Tibial artery (tissue), 4 donors: ENCODE measurements around the gene MAP2K5.

ENCODE experiments used
- DNase-seq, 2 donors: peaks; one replicate each; pipeline ENCODE4 v3.0.0-alpha.2; 2019
- H3K27ac ChIP-seq, 2 donors: fragments of 200-600 bp; sonication (generic) in 1 of 2; 1 replicate in 1 of 2; 2 replicates in 1 of 2; pipeline ENCODE4 v1.5.1; 2018 to 2019; ENCODE audit warnings: mild to moderate bottlenecking in 1 of 2
- H3K27me3 ChIP-seq, 2 donors: fragments of 200-600 bp; sonication (generic) in 1 of 2; one replicate each; pipeline versions ENCODE4 v1.5.1 to v1.6.0; 2016 to 2019
- H3K36me3 ChIP-seq, 3 donors: fragments of 200-600 bp; sonication (generic) in 2 of 3; one replicate each; pipeline ENCODE4 v1.5.1; 2016 to 2019; ENCODE audit warnings: mild to moderate bottlenecking in 2 of 3
- H3K4me1 ChIP-seq, 4 donors: fragments of 200-600 bp; sonication (generic) in 2 of 4; 1 replicate in 3 of 4; 2 replicates in 1 of 4; pipeline ENCODE4 v1.5.1; 2016 to 2019
- H3K4me3 ChIP-seq, 2 donors: fragments of 200-600 bp; sonication (generic) in 1 of 2; 1 replicate in 1 of 2; 2 replicates in 1 of 2; pipeline ENCODE4 v1.5.1; 2018 to 2019; ENCODE audit warnings: mild to moderate bottlenecking in 2 of 2
- H3K9me3 ChIP-seq, 3 donors: fragments of 200-600 bp; sonication (generic) in 1 of 3; one replicate each; pipeline ENCODE4 v1.5.1; 2016 to 2019
- intact Hi-C: fragments of 100-400 bp; cut with DNase I; formaldehyde crosslinking; loops from one replicate; pipeline ENCODE4 v1.15.0; 2023; ENCODE audit warnings: low total_unique reads
- TF ChIP-seq, protein P1 (sequence below), 2 experiments: fragments of 200-600 bp in 1 of 2; fragments of 450-650 bp in 1 of 2; IDR thresholded peaks; one replicate each; pipeline ENCODE4 v1.5.1; 2017 to 2019; ENCODE audit warnings: antibody characterized with exemption in 2 of 2, mild to moderate bottlenecking in 1 of 2, moderate library complexity in 1 of 2

Gene MAP2K5

DNA sequence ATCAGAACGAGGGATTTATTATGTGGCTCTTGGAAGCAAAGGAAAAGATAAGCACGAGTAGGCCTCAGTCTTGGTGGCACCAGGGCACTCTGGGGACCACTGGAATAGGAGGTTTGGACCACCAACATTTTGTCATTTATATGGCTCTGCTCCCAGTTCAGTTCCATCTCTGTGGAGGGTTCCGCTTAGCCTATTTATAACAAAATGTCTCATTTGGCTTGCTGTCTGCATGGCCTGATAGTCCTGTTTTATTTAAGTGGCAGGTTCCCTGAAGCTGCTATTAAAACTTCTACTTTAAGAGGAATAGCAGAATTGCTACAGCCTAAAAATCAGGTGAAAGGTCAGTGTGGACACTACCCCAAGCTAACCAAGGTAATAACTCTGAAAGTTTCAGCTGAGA is 27.2 kb downstream of the MAP2K5 start:
- intact Hi-C loops: no loop called here

DNA sequence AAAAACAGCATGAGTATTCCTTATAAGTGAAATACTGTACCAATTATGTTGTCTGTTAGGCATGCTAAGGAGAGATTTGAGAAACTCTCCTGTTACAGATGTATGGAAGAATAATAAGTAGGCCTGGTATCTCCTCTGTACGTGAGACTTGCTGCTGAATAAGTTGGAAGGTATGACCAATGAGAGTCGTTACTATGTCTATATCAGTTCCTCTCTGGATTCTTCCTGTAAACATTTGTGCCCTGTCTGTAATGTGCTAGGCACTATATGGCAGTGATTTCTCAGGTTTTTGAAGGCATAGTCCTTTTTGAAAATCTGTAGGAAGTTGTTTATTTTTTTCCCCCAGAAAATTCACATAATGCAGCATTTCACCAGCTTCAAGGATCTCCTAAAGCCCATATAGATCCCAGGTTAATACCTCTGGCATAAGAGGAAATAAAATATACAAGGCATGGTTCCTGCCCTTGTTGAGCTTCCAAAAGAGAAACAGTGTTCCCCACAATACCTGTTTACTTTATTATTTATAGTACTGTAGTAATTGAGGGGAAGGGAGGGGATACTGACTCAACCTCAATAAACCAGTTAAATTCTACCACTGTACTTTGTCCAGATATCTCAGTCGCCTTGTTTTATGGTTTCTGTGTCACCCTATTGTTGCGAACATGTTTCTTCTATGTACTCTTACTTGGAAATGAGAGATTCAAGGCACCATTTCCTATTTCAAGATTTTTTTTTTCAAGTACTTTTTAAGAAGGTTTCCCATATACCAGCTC is 28.6 kb downstream of the MAP2K5 start:
- TF ChIP-seq, protein P1, sequence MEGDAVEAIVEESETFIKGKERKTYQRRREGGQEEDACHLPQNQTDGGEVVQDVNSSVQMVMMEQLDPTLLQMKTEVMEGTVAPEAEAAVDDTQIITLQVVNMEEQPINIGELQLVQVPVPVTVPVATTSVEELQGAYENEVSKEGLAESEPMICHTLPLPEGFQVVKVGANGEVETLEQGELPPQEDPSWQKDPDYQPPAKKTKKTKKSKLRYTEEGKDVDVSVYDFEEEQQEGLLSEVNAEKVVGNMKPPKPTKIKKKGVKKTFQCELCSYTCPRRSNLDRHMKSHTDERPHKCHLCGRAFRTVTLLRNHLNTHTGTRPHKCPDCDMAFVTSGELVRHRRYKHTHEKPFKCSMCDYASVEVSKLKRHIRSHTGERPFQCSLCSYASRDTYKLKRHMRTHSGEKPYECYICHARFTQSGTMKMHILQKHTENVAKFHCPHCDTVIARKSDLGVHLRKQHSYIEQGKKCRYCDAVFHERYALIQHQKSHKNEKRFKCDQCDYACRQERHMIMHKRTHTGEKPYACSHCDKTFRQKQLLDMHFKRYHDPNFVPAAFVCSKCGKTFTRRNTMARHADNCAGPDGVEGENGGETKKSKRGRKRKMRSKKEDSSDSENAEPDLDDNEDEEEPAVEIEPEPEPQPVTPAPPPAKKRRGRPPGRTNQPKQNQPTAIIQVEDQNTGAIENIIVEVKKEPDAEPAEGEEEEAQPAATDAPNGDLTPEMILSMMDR (IDR thresholded peaks at IDR 0.05): no peak
- Histone ChIP-seq H3K36me3 (no peaks in the 10 kb centered on the region), H3K4me1 (no peaks in the 10 kb centered on the region), H3K9me3 (no peaks in the 10 kb centered on the region), H3K4me3 (no peak overlapping the region), H3K27ac (no peak overlapping the region), H3K27me3 (no peaks in the 10 kb centered on the region)
- intact Hi-C loops: no loop called here
- no peak for DNase-seq

More for the DNA sequence above, 27.2 kb downstream of the MAP2K5 start:
- H3K27me3 ChIP-seq: no peaks in the 10 kb centered on the region
- no peak for DNase-seq
- no peaks in the 10 kb centered on the region for H3K9me3 ChIP-seq
- TF ChIP-seq, protein P1 (IDR thresholded peaks at IDR 0.05): no peak
- no peak overlapping the region for H3K4me3 ChIP-seq
- no peak overlapping the region for H3K27ac ChIP-seq
- H3K36me3 ChIP-seq: no peaks in the 10 kb centered on the region
- H3K4me1 ChIP-seq: no peaks in the 10 kb centered on the region

DNA sequence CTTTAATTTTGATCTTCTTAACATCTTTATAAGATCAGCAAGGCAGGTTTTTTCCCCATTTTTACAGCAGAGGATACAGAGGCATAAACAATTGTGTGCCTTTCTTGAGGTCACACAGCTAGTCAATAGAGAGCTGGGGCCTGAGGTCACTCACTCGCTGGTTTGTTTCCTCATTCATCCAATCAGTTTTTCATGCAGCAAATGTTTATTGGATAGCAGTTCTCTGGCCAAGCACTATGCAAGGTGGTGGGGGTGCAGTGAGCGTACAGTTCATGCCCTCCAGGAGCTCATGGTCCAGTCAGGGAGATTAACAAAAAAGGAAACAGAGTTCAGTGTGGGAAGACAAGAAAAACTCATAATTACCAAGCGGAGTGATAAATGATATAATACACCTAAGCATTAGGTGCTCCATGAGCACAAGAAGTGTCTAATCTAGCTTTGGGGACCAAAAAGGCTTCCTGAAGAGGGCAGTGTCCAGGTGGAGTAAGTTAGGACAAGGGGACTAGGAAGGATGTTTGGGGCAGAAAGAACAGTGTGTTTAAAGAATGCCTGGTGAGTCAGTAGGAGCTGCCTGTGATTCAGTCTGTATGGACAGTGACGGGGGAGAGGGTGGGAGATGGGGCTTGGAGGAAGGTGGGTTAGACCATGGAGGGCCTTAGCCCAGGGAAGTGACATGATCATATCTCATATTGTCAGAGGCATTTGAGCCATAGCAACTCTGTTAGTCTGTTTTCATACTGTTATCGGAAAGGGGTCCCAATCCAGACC is 29.3 kb downstream of the MAP2K5 start:
- TF ChIP-seq, protein P1 (IDR thresholded peaks at IDR 0.05): no peak
- no peak for DNase-seq
- H3K4me3 ChIP-seq: no peak overlapping the region
- no peaks in the 10 kb centered on the region for H3K4me1 ChIP-seq
- no peaks in the 10 kb centered on the region for H3K9me3 ChIP-seq
- intact Hi-C loops: no loop called here
- no peak overlapping the region for H3K27ac ChIP-seq
- no peaks in the 10 kb centered on the region for H3K36me3 ChIP-seq
- H3K27me3 ChIP-seq: no peaks in the 10 kb centered on the region

DNA sequence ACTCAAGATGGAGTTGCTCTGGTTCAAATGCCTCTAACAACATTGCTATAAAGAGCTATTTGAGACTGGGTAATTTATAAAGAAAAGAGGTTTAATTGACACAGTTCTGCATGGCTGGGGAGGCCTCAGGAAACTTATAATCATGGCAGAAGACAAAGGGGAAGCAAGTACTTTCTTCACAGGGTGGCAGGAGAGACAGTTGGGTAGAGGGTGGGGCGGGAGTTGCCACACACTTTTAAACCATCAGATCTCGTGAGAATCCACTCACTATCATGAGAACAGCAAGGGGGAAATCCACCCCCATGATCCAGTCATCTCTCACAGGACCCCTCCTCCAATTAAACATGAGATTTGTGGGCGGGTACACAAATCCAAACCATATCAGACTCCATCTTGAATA is 30.7 kb downstream of the MAP2K5 start:
- Histone ChIP-seq H3K4me1 (no peaks in the 10 kb centered on the region), H3K27ac (no peak overlapping the region), H3K9me3 (no peaks in the 10 kb centered on the region), H3K4me3 (no peak overlapping the region), H3K36me3 (no peaks in the 10 kb centered on the region), H3K27me3 (no peaks in the 10 kb centered on the region)
- TF ChIP-seq, protein P1 (IDR thresholded peaks at IDR 0.05): no peak
- no peak for DNase-seq
- intact Hi-C loops: no loop called here

DNA sequence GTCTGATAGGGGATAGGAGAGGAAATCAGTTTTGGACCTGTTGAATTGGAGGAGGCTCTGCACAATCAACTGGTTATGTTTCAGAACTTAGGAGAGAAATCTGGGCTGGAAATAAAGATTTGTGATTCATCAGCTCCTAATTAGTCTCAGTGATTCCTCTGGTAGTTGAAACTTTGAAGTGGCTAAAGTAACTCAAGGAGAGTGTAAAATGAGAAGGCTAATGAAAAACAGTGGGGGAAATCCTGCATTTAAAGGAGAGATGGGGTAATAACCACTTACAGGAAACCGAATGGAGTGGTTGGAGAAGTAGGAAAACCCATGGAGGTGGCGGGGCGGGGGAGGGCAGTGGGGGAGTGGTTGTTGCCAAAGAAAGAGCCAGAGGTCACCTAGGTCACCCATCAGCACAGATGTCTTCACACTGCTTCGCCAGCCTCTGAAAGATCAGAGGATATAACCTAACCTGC is 32.6 kb downstream of the MAP2K5 start:
- Histone ChIP-seq H3K27me3 (no peaks in the 10 kb centered on the region), H3K27ac (no peak overlapping the region), H3K4me1 (no peaks in the 10 kb centered on the region), H3K9me3 (no peaks in the 10 kb centered on the region), H3K4me3 (no peak overlapping the region), H3K36me3 (no peaks in the 10 kb centered on the region)
- TF ChIP-seq, protein P1 (IDR thresholded peaks at IDR 0.05): no peak
- intact Hi-C loops: no loop called here
- no peak for DNase-seq
